Fibroblast of lung (primary cell): Measurements from ENCODE around the gene DNAJC7. TPM values are rescaled to one million over a fixed set of nuclear protein-coding genes. Genes with fewer than 3 reads are reported as not detected.

Experiments
- DNase-seq, 2 donors: peaks; one replicate each; pipeline versions ENCODE4 v3.0.0 to v3.0.0-alpha.2; 2010; ENCODE audit warnings: low read depth in 2 of 2
- H2AFZ ChIP-seq: 2 replicates; pipeline ENCODE4 v1.5.1; 2012; ENCODE audit warnings: low read length, control low read depth, inconsistent platforms
- H3K27ac ChIP-seq: 2 replicates; pipeline ENCODE4 v1.5.1; 2011; ENCODE audit warnings: low read length, control low read depth; ENCODE audit not compliant: insufficient read depth
- H3K27me3 ChIP-seq: 2 replicates; pipeline ENCODE4 v1.5.1; 2011; ENCODE audit warnings: mild to moderate bottlenecking, low read length; ENCODE audit not compliant: control insufficient read depth, insufficient read depth
- H3K36me3 ChIP-seq: 2 replicates; pipeline ENCODE4 v1.5.1; 2011; ENCODE audit warnings: low read length; ENCODE audit not compliant: control insufficient read depth, insufficient read depth
- H3K4me1 ChIP-seq: 2 replicates; pipeline ENCODE4 v1.5.1; 2011; ENCODE audit warnings: low read length; ENCODE audit not compliant: control insufficient read depth, insufficient read depth; ENCODE audit errors: extremely low read depth
- H3K4me2 ChIP-seq: 2 replicates; pipeline ENCODE4 v1.5.1; 2011; ENCODE audit warnings: low read length, control low read depth; ENCODE audit not compliant: insufficient read depth; ENCODE audit errors: extremely low read depth
- H3K4me3 ChIP-seq, 4 experiments: fragments of 200-600 bp in 1 of 4; sonication (generic) in 1 of 4; replicated peaks in 1 of 4; 2 replicates each; pipeline ENCODE4 v1.5.1; 2011 to 2016; ENCODE audit warnings: low read length in 4 of 4, low read depth in 3 of 4, mild to moderate bottlenecking in 3 of 4, control low read depth in 2 of 4, inconsistent platforms in 1 of 4, mixed read lengths in 1 of 4; ENCODE audit not compliant: insufficient read depth in 1 of 4; ENCODE audit errors: control extremely low read depth in 1 of 4
- H3K79me2 ChIP-seq: 2 replicates; pipeline ENCODE4 v1.5.1; 2012; ENCODE audit warnings: mild to moderate bottlenecking, low read length, inconsistent platforms; ENCODE audit not compliant: control insufficient read depth, insufficient read depth
- H3K9ac ChIP-seq: 2 replicates; pipeline ENCODE4 v1.5.1; 2011; ENCODE audit warnings: mild to moderate bottlenecking, low read length, control low read depth; ENCODE audit not compliant: insufficient read depth
- H3K9me3 ChIP-seq: 2 replicates; pipeline ENCODE4 v1.5.1; 2012; ENCODE audit warnings: low read depth, low read length; ENCODE audit not compliant: control insufficient read depth, insufficient read depth
- H4K20me1 ChIP-seq: 2 replicates; pipeline ENCODE4 v1.5.1; 2011; ENCODE audit warnings: low read length; ENCODE audit not compliant: control insufficient read depth, insufficient read depth; ENCODE audit errors: extremely low read depth
- CTCF ChIP-seq, 2 donors: IDR thresholded peaks in 1 of 2; conservative IDR thresholded peaks in 1 of 2; 1 replicate in 1 of 2; 2 replicates in 1 of 2; pipeline ENCODE4 v1.5.1; 2011 to 2012; ENCODE audit warnings: low read length in 2 of 2, control low read depth in 1 of 2, inconsistent platforms in 1 of 2, low read depth in 1 of 2, mild to moderate bottlenecking in 1 of 2
- EZH2 ChIP-seq: IDR thresholded peaks from 2 replicates; pipeline ENCODE4 v1.5.1; 2012; ENCODE audit warnings: low read length, control low read depth, mild to moderate bottlenecking; ENCODE audit errors: missing control alignments
- polyA plus RNA-seq, 2 donors: library from polyadenylated mRNA; depleted of rRNA in 1 of 2; stranded (reverse) in 1 of 2; unstranded in 1 of 2; fragments of >200 nt; gene quantifications; 2 replicates each; pipeline ENCODE4 v1.2.1, GENCODE V29; 2011 to 2012; ENCODE audit warnings: missing spikeins in 1 of 2
- total RNA-seq: library from RNA; depleted of rRNA; stranded (reverse); fragments of >200 nt; gene quantifications from 2 replicates; pipeline ENCODE4 v1.2.1, GENCODE V29; 2014

DNAJC7 gene
- total and polyA plus RNA-seq, 2 donors (not counting 1 experiment from before 2014, with no cell fraction given) = 53.5 to 78.8 TPM

GRCh38 chr17:41977991-41978390 lies 39.2 kb downstream of the DNAJC7 start:
- no peaks in the 10 kb centered on the region for H4K20me1 ChIP-seq
- H3K4me2 ChIP-seq = no peak overlapping the region
- H3K36me3 ChIP-seq = peaks cover 23% of the 10 kb centered on the region
- H3K4me1 ChIP-seq = peaks cover 5% of the 10 kb centered on the region
- H3K27ac ChIP-seq = no peak overlapping the region
- no peak for DNase-seq
- H3K4me3 ChIP-seq = no peak overlapping the region
- TF ChIP-seq CTCF (conservative IDR thresholded peaks at IDR 0.05 in 1 of 2, IDR thresholded peaks at IDR 0.05 in 1 of 2; ENCODE audit: low read depth in 1 of 2, low read length in 2 of 2) (no peak), EZH2 (no peak)
- H3K79me2 ChIP-seq = peaks cover 1% of the 10 kb centered on the region
- H3K9ac ChIP-seq = no peak overlapping the region
- H3K9me3 ChIP-seq = no peaks in the 10 kb centered on the region
- no peaks in the 10 kb centered on the region for H3K27me3 ChIP-seq
- H2AFZ ChIP-seq = no peak overlapping the region

GRCh38 chr17:41976142-41976768 lies 41.0 kb downstream of the DNAJC7 start:
- Histone ChIP-seq H2AFZ (no peak overlapping the region), H3K36me3 (peaks cover 27% of the 10 kb centered on the region), H3K79me2 (peaks cover 12% of the 10 kb centered on the region), H4K20me1 (no peaks in the 10 kb centered on the region), H3K4me2 (peak overlapping the region; percentile 45), H3K4me3 (no peak overlapping the region), H3K9me3 (no peaks in the 10 kb centered on the region), H3K9ac (no peak overlapping the region), H3K4me1 (peaks cover 6% of the 10 kb centered on the region), H3K27ac (peak overlapping the region; percentile 48), H3K27me3 (no peaks in the 10 kb centered on the region)
- DNase-seq = no peak
- TF ChIP-seq EZH2 (no peak), CTCF (conservative IDR thresholded peaks at IDR 0.05 in 1 of 2, IDR thresholded peaks at IDR 0.05 in 1 of 2; ENCODE audit: low read depth in 1 of 2, low read length in 2 of 2) (no peak)

GRCh38 chr17:41975099-41976083 lies 41.8 kb downstream of the DNAJC7 start:
- Histone ChIP-seq H3K4me3 (no peak overlapping the region), H3K4me2 (no peak overlapping the region), H3K4me1 (peaks cover 6% of the 10 kb centered on the region), H3K79me2 (peaks cover 19% of the 10 kb centered on the region), H3K9ac (no peak overlapping the region), H3K27ac (peak overlapping the region; percentile 23), H3K27me3 (no peaks in the 10 kb centered on the region), H4K20me1 (no peaks in the 10 kb centered on the region), H3K9me3 (no peaks in the 10 kb centered on the region), H2AFZ (no peak overlapping the region), H3K36me3 (peaks cover 26% of the 10 kb centered on the region)
- peak; percentile 16 to 58 for DNase-seq
- TF ChIP-seq EZH2 = no peak
- no peak for TF ChIP-seq CTCF (conservative IDR thresholded peaks at IDR 0.05 in 1 of 2, IDR thresholded peaks at IDR 0.05 in 1 of 2; ENCODE audit: low read depth in 1 of 2, low read length in 2 of 2)
